IPS DF 6.9 (cell line): Measurements from ENCODE around the gene SCG2.

ENCODE experiments used
- DNase-seq: peaks from one replicate; pipeline ENCODE4 v3.0.0-alpha.2; 2013; ENCODE audit warnings: low read depth, low spot score
- H3K27ac ChIP-seq: one replicate; pipeline ENCODE4 v1.5.1; 2013; ENCODE audit warnings: low read length, control low read depth
- H3K27me3 ChIP-seq: 2 replicates; pipeline ENCODE4 v1.6.1; 2013; ENCODE audit warnings: mild to moderate bottlenecking, low read length; ENCODE audit not compliant: control insufficient read depth, insufficient read depth
- H3K36me3 ChIP-seq: 2 replicates; pipeline ENCODE4 v1.6.1; 2013; ENCODE audit warnings: low read length; ENCODE audit not compliant: control insufficient read depth, insufficient read depth
- H3K4me1 ChIP-seq: 2 replicates; pipeline ENCODE4 v1.6.1; 2013; ENCODE audit warnings: low read length; ENCODE audit not compliant: control insufficient read depth, insufficient read depth
- H3K4me3 ChIP-seq: 2 replicates; pipeline ENCODE4 v1.5.1; 2013; ENCODE audit warnings: mild to moderate bottlenecking, low read length
- H3K9me3 ChIP-seq: 2 replicates; pipeline ENCODE4 v1.6.1; 2013; ENCODE audit warnings: low read length, inconsistent platforms; ENCODE audit not compliant: control insufficient read depth, insufficient read depth
- WGBS: extraction: QIAGEN DNeasy Blood & Tissue Kit; methylation state at CpG from one replicate; pipeline ENCODE4 v1.1.7; 2013; ENCODE audit warnings: mixed read lengths, missing lambda C conversion rate; ENCODE audit not compliant: insufficient read length, insufficient coverage; 5-methylcytosine and 5-hydroxymethylcytosine counted together

Gene SCG2

DNA sequence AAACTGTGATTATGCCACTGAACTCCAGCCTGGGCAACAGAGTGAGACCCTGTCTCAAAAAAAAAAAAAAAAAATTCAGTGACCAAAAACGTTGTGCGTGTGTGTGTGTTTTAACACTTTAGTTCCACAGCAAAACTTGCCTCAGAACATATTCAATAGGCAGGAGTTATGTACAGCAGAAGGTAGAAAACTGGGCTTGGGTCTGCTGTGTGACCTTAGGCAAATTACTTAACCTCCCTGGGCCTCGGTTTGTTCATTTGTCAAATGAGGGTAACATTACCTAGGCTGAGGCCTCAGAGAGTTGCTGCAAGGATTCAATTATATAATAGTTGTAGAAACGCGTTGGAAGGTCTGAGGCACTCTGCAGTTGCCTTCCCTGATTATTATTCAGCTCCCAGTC lies 10.3 kb upstream of the SCG2 start:
- Histone ChIP-seq H3K27me3 (peaks cover 20% of the 10 kb centered on the region), H3K36me3 (no peaks in the 10 kb centered on the region), H3K9me3 (no peaks in the 10 kb centered on the region), H3K4me1 (no peaks in the 10 kb centered on the region), H3K4me3 (no peak overlapping the region), H3K27ac (no peak overlapping the region)
- DNase-seq, result no peak
- WGBS, result no CpG with 5 or more reads among the region's 5 CpGs

DNA sequence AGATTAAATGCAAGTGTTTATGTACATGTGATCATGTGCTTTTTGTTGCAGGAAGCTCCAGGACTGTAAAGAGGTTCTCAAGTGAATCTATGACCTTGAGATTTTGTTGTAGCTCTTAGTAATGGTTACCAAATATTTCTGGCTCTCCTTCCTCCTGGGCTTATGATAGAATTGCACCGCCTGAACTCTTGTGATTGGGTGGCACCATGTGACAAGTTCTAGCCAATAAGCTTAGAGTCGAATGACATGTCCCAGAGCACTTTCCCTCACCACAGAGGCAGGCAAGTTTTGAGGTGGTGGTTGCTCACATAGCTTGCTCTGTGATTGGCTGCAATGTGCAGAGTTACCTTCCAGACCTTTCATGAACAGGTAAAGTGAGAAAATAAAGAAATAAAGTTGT lies 8.9 kb upstream of the SCG2 start:
- Histone ChIP-seq H3K9me3 (no peaks in the 10 kb centered on the region), H3K27me3 (peaks cover 14% of the 10 kb centered on the region), H3K4me3 (no peak overlapping the region), H3K4me1 (no peaks in the 10 kb centered on the region), H3K27ac (no peak overlapping the region), H3K36me3 (no peaks in the 10 kb centered on the region)
- DNase-seq, result no peak
- no CpG with 5 or more reads among the region's 2 CpGs for WGBS

DNA sequence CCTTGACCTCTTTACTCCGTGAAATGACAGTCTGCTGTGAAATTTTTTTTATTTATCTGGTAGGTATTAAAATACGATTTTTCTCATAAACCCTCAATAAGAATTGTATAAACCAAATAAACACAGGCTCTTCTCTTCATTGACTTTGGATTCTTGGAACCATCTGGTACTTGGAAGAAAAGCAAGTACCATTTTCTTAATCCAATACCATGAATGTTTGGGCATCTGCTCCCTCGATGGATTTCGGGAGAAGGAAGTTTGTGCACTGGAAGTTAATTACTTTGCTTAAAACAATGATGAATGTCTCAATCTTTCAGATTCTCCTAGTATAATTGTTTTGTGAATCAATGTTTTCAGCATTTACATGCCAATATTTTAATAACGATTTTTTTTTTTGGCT lies 5.3 kb upstream of the SCG2 start:
- no peak for DNase-seq

DNA sequence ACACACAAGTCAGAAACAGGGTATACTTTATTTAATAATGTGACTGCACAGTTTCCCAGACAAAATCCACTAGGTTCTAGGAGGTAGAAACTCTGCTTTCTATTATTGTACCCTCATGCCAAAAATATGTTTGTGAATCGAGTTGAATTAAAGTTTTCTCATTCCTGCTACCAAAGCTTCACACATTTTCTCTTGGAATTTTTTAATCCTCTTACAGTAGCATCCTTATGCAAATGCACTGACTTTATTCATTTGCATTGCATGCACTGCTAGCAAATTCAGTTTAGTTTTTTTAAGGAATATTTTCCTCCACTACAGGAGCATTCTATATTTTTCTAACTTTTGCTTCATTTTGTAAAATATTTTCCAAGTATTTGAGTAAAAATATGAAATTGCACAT lies 4.8 kb upstream of the SCG2 start:
- Histone ChIP-seq H3K27ac (no peak overlapping the region), H3K36me3 (no peaks in the 10 kb centered on the region), H3K27me3 (no peaks in the 10 kb centered on the region), H3K9me3 (no peaks in the 10 kb centered on the region), H3K4me3 (no peak overlapping the region), H3K4me1 (no peaks in the 10 kb centered on the region)
- WGBS, result no CpG with 5 or more reads among the region's 1 CpG
- no peak for DNase-seq

More for the DNA sequence above, 5.3 kb upstream of the SCG2 start:
- no peaks in the 10 kb centered on the region for H3K4me1 ChIP-seq
- no peaks in the 10 kb centered on the region for H3K9me3 ChIP-seq
- H3K36me3 ChIP-seq, result no peaks in the 10 kb centered on the region
- H3K4me3 ChIP-seq, result no peak overlapping the region
- no CpG with 5 or more reads among the region's 5 CpGs for WGBS
- H3K27me3 ChIP-seq, result no peaks in the 10 kb centered on the region
- H3K27ac ChIP-seq, result no peak overlapping the region

DNA sequence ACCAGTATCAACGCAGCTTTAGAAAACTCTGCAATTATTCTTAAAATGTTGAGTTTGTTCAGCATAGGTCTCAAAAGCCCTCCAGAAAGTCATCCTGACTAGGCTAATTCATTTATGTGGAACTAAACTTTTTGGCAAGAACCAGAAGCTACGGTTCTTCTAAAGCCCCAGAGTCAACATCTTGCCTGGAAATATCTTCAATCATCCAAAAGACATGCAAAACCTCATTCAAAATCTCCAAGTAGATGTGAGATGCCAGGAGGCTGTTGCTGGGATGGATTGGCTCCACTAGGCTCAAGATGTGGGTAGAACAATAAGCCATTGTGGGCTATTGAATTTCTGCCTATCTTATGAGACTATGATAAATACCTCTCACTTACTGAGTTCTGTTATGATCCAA lies 2.1 kb upstream of the SCG2 start:
- Histone ChIP-seq H3K27ac (no peak overlapping the region), H3K27me3 (no peaks in the 10 kb centered on the region), H3K9me3 (no peaks in the 10 kb centered on the region), H3K4me3 (no peak overlapping the region), H3K4me1 (no peaks in the 10 kb centered on the region), H3K36me3 (no peaks in the 10 kb centered on the region)
- no peak for DNase-seq
- no CpG with 5 or more reads among the region's 2 CpGs for WGBS

DNA sequence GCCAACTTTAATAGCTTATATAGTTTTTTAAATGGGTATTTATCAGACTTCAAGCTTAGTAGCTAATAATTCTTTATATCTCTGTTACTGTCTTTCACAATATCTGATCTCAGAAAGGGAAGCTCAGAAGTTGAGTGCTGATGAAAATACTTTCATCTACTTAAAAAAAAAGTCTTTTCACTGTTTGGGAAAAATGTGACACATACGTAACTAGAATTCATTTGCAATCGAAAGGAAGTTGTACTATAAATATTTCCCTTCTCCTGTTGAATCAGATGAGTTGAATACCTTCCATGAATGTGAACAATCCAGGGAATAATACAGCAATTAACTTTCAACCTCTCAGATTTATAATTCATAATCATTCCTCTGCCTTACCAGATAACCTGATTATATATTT lies 811 bp upstream of the SCG2 start:
- H3K9me3 ChIP-seq, result no peaks in the 10 kb centered on the region

DNA sequence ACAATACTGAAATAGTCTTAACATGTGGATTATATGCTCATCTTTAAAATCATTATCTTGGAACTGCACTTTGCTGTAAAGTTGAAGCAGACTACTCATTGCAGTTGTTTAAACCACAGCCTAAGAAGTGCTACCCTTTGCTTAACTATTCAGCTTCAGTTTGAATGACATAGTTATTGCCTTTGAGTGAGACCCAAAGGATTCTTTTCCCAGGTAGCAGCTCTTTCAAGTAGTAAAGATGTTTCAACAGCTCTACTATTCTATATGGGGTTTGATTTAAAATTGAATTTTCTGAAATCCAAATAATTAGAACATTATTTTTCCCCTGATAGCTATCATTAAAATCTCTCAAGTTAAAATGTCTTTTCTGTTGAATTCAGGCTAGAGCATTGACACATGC lies 1.1 kb downstream of the SCG2 start:
- Histone ChIP-seq H3K9me3 (no peaks in the 10 kb centered on the region), H3K36me3 (no peaks in the 10 kb centered on the region; the same call in 1 of the 2 replicates), H3K27ac (no peak overlapping the region), H3K4me1 (no peaks in the 10 kb centered on the region), H3K4me3 (no peak overlapping the region), H3K27me3 (no peaks in the 10 kb centered on the region)
- no peak for DNase-seq

More for the DNA sequence above, 811 bp upstream of the SCG2 start:
- WGBS, result no CpG with 5 or more reads among the region's 2 CpGs
- Histone ChIP-seq H3K4me3 (no peak overlapping the region), H3K36me3 (no peaks in the 10 kb centered on the region), H3K4me1 (no peaks in the 10 kb centered on the region), H3K27ac (no peak overlapping the region), H3K27me3 (no peaks in the 10 kb centered on the region)
- no peak for DNase-seq

DNA sequence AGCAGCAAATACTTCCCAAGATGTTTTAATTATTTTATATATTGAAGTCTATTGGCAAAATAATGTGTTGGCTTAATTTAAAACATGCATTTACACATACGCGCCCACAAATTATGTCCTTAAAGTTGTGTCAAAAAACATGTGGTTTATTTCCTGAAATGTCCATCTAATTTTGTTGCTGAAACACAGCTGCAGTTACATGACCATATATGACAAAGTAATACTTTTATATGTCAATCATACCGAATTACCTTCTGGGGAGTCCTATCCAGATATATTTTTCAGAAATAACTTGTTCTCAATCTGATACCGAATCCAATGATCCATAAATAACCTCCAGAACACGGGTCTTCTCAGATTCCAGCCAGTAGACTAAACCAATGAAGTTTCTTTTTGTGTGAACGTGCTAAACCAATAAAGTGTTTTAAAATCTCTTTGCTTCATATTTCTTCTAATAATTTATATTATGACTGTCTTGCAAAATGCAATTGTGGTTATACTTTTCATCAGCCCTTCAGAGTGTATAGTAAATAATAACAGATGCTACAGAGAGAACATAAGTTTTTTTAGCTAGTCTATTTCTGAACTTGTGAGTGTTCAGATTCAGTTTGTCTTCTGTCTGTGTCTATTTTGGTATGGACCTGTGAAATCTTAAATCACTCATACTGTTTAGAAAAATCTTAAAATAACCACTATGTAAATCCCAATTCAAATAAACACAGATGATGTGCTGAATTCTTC lies 2.4 kb downstream of the SCG2 start:
- Histone ChIP-seq H3K4me3 (no peak overlapping the region), H3K4me1 (no peaks in the 10 kb centered on the region), H3K27me3 (no peaks in the 10 kb centered on the region), H3K27ac (no peak overlapping the region), H3K9me3 (no peaks in the 10 kb centered on the region), H3K36me3 (no peaks in the 10 kb centered on the region; the same call in 1 of the 2 replicates)
- WGBS, result no CpG with 5 or more reads among the region's 6 CpGs
- DNase-seq, result no peak

DNA sequence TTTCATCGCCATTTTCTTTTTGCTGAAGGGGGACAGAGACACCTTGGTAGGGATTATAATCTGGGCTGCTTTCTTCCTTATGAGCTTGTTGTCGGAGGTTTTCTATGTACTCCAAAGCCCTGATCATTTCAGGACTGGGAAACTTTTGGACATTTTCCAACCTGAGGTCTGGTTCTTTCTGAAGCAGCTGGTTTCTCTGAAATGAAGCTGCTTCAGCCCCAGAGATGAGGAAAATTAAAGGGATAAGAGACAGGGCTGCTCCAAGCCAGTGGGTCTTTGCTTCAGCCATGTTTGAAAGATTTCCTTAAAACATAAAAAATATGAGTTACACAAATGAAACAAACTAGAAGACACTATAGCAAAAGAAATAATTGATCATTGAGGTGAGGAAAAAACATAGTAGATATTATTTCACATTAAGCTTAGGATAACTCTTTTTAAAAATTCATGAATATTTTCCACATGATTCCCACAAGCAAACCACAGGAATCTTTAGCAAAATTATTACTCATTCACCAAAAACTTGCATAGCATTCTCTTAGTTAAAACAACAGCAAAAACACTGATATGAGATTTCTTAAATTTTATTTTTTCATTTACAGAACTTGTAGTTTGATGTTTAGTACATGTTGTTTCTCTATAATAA lies 3.0 kb downstream of the SCG2 start:
- Histone ChIP-seq H3K27me3 (no peaks in the 10 kb centered on the region), H3K9me3 (no peaks in the 10 kb centered on the region), H3K4me3 (no peak overlapping the region), H3K27ac (no peak overlapping the region), H3K4me1 (no peaks in the 10 kb centered on the region), H3K36me3 (no peaks in the 10 kb centered on the region; the same call in 1 of the 2 replicates)
- no peak for DNase-seq
- no CpG with 5 or more reads among the region's 2 CpGs for WGBS

DNA sequence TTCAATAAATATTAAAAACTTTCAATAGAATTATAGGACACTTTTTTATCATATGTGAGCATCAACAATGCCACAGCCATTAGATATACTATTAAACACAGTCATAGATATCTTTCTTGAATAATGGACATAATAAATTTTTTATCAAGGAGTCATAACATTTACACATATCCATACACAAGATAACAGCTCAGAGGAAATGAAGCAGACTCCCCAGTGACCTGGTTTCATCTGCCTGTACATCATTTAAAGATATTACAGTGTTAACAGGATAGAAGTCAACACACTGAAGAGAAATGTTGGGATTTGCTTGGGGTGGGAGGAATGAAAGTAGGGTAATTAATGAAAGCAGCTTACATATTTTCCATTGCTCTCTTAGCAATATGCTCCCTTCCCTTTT lies 5.1 kb downstream of the SCG2 start:
- Histone ChIP-seq H3K36me3 (no peaks in the 10 kb centered on the region; the same call in 1 of the 2 replicates), H3K4me3 (no peak overlapping the region), H3K9me3 (no peaks in the 10 kb centered on the region), H3K4me1 (no peaks in the 10 kb centered on the region), H3K27ac (no peak overlapping the region), H3K27me3 (no peaks in the 10 kb centered on the region)
- DNase-seq, result no peak

DNA sequence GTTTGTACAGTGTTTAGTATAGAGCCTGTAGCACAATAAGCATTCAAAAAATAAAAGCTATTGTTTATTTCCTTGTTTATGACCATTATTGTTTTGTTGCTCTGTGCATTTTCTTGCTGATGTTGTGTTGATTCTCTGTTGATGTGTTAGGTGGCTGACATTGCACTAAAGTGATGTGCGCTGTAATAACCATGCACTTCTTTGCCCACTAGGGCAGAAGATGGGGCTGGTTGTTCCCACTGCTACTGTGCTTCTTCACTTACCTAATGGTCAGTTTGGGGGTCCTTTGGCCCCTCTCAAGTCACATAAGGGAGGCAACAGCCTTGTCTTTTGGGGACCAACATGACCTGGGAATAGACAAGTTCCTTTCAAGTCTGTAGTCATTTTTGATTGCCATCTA lies 6.0 kb downstream of the SCG2 start:
- WGBS, result no CpG with 5 or more reads among the region's 1 CpG
- H3K27me3 ChIP-seq, result no peaks in the 10 kb centered on the region
- H3K9me3 ChIP-seq, result no peaks in the 10 kb centered on the region
- no peak overlapping the region for H3K4me3 ChIP-seq
- no peak for DNase-seq
- no peak overlapping the region for H3K27ac ChIP-seq
- no peaks in the 10 kb centered on the region; the same call in 1 of the 2 replicates for H3K36me3 ChIP-seq
- no peaks in the 10 kb centered on the region for H3K4me1 ChIP-seq
